GM12874 (cell line): Measurements from ENCODE around the gene B4GALNT4.

Experiments
- TF ChIP-seq, protein P1 (sequence below): IDR thresholded peaks from 2 replicates; pipeline ENCODE4 v1.5.1; 2011; ENCODE audit warnings: low read depth, mild to moderate bottlenecking, control low read depth, low read length, moderate library complexity; ENCODE audit not compliant: insufficient read depth

B4GALNT4 gene, protein sequence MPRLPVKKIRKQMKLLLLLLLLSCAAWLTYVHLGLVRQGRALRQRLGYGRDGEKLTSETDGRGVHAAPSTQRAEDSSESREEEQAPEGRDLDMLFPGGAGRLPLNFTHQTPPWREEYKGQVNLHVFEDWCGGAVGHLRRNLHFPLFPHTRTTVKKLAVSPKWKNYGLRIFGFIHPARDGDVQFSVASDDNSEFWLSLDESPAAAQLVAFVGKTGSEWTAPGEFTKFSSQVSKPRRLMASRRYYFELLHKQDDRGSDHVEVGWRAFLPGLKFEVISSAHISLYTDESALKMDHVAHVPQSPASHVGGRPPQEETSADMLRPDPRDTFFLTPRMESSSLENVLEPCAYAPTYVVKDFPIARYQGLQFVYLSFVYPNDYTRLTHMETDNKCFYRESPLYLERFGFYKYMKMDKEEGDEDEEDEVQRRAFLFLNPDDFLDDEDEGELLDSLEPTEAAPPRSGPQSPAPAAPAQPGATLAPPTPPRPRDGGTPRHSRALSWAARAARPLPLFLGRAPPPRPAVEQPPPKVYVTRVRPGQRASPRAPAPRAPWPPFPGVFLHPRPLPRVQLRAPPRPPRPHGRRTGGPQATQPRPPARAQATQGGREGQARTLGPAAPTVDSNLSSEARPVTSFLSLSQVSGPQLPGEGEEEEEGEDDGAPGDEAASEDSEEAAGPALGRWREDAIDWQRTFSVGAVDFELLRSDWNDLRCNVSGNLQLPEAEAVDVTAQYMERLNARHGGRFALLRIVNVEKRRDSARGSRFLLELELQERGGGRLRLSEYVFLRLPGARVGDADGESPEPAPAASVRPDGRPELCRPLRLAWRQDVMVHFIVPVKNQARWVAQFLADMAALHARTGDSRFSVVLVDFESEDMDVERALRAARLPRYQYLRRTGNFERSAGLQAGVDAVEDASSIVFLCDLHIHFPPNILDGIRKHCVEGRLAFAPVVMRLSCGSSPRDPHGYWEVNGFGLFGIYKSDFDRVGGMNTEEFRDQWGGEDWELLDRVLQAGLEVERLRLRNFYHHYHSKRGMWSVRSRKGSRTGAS

DNA sequence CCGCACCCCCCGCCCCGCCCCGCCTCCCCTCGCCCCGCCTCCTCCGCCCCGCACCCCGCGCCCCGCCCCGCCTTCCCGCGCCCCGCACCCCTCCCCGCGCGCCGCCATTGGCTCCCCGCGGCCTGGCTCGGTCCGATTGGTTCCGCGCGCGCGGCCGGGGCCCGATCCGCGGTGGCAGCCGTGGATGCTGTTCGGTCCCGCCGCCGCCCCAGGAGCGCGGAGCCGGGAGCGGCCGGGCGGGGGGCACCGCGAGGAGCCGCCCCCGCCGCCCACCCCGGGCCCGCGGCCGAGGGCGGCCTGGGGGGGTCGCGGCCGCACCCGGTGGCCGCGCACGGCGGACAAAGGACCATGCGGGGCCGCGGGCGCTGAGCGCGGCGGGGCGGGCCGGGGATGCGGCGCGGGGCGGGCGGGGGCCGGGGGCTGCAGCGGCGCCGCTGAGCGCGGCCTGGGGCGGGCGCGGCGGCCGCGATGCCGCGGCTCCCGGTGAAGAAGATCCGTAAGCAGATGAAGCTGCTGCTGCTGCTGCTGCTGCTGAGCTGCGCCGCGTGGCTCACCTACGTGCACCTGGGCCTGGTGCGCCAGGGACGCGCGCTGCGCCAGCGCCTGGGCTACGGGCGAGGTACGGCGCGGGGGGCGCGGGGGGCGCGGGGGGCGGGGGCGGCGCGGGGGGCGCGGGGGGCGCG lies at the start of gene B4GALNT4:
Gene B4GALNT4, plus strand, starts transcription at position 164 of the 683 bp plus-strand sequence. Its CDS starts 305 bp downstream, at position 469.
- TF ChIP-seq, protein P1, sequence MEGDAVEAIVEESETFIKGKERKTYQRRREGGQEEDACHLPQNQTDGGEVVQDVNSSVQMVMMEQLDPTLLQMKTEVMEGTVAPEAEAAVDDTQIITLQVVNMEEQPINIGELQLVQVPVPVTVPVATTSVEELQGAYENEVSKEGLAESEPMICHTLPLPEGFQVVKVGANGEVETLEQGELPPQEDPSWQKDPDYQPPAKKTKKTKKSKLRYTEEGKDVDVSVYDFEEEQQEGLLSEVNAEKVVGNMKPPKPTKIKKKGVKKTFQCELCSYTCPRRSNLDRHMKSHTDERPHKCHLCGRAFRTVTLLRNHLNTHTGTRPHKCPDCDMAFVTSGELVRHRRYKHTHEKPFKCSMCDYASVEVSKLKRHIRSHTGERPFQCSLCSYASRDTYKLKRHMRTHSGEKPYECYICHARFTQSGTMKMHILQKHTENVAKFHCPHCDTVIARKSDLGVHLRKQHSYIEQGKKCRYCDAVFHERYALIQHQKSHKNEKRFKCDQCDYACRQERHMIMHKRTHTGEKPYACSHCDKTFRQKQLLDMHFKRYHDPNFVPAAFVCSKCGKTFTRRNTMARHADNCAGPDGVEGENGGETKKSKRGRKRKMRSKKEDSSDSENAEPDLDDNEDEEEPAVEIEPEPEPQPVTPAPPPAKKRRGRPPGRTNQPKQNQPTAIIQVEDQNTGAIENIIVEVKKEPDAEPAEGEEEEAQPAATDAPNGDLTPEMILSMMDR: no peak

DNA sequence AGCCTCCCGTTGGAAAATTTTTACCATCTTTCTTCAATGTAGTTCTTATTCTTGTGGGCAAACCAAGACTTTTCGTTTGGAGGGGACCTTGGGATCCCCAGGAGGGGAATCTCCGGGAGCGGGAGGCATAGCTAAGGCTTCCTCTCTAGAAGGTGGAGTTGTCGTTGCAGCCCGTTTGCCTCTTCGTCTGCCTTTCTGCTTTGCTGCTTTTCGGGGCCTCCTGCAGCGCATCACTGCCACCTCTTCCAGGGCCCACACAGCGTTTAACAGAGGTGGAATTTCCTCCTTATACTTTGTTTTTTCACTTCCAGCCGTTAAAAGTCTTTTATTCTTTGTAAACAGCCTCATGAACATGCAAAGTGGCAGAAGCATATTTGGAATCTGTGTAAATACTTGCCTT lies 45.1 kb upstream of the B4GALNT4 start:
- TF ChIP-seq, protein P1: no peak

DNA sequence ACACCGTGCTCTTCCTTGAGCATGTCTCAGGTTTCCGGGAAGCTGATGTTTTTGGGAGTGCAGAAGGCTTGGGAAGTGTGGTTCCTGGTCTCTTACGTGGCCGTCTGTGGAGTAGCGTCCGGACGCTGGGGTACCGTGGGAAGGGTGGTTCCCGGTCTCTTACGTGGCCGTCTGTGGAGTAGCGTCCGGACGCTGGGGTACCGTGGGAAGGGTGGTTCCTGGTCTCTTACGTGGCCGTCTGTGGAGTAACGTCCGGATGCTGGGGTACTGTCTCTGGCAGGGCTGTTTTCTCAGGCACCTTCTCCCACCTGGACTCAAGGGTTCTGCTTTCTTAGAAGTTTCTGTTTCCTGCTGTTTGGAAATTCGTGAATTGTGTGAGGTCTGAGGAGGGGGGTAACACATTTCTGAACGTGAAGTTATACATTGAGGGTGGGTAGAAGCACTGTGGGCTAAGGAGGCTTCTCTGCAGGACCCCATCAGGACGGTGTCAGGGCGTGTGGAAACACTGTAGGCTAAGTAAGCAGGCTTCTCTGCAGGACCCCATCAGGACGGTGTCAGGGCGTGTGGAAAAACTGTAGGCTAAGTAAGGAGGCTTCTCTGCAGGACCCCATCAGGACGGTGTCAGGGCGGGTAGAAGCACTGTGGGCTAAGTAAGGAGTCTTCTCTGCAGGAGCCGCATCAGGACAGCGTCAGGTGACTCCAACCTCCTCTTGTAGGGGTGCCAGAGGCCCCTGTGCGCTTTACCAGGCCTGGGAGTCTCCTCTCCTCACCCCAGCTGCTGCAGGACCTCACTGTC lies 43.3 kb upstream of the B4GALNT4 start:
- TF ChIP-seq, protein P1: no peak

DNA sequence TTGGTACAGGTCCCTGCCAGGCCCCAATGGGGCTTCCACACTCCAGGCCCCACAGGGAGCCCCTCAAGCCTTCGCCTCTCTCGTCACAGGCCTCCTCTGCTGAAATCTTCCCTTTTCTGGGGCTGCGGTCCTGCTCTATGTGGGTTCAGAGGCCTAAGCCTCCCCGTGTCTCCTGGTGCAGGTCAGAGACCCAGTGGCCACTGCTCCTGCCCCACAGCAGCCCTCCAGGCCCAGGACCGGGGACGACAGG lies 42.8 kb upstream of the B4GALNT4 start:
- TF ChIP-seq, protein P1: no peak

DNA sequence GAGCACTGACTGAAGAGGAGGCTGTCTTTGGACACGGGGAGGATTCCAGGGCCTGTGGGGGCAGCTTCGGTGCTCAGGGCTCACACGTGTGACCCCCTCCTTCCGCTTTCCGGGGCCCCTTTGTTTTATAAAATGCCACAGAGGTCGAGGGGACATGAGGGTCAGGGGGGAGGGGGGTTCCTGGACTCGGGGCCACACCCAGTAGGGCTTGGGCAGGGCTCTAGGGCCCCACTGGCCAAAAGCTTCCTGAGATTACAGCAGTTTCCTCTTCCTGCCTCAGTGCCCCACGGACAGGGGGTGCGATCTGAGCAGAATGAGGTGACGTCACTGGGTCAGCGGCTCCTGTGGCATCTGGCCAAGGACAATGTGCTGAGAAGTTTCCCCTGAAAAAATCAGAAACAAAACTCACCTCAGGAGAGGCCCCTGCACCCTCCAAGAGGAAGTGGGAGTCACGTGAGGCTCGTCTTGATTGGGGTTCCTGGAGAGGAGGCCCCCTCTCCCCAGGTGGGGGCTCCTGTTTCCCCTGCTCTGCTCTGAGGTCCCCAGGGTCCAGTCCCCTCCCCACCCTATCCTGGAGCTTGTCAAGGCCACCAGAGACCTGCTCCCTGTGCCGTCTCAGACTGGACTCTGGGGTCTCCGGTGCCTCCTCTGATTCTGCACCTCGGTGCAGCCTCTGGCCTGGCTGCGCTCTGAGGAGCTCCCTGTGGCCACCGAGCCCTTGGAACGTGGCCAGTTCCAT lies 42.3 kb upstream of the B4GALNT4 start:
- TF ChIP-seq, protein P1: no peak

DNA sequence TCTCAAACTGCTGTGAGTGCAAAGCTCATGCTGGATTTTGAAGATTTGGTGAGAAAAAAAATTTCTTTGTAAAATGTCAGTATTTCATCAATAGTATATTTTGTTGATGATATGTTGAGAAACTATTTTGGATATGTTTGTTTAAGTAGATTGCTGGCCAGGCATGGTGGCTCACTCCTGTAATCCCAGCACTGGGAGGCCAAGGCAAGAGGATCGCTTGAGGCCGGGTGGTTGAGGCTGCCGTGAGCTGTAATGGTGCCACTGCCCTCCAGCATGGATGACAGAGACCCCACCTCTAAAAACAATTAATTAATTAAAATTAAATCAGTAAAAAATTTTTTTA lies 41.7 kb upstream of the B4GALNT4 start:
- TF ChIP-seq, protein P1: no peak
